PC-3 (cell line): ENCODE data around the gene USH2A. TPM values are rescaled to one million over a fixed set of nuclear protein-coding genes. Genes with fewer than 3 reads are reported as not detected.

Experiments
- ATAC-seq: fragments of 200-7000 bp; cut with Tn5 transposase; 2 replicates; pipeline ENCODE4 v1.9.1; 2020; ENCODE audit warnings: mild to moderate bottlenecking, moderate library complexity
- BruUV-seq: library from RNA; stranded (reverse); fragments of 400-500 nt; replicated peaks from 2 replicates; lab custom pipeline; 2021; lab: Mats Ljungman, UMichigan
- CTCF ChIA-PET: fragments of 300-600 bp; sonication (Branson Sonifier 250); formaldehyde crosslinking; loops from one replicate; lab custom pipeline; 2022; ENCODE audit warnings: antibody characterized with exemption; lab: Charles Lee
- POLR2A ChIA-PET: fragments of 300-600 bp; sonication (Branson Sonifier 250); formaldehyde crosslinking; loops from one replicate; lab custom pipeline; 2022; ENCODE audit warnings: antibody characterized with exemption; ENCODE audit not compliant: unreplicated experiment; lab: Charles Lee
- DNase-seq: peaks from one replicate; pipeline ENCODE4 v3.0.0-alpha.2; 2015
- H2AFZ ChIP-seq: fragments of 300-600 bp; sonication (generic); 2 replicates; pipeline ENCODE4 v1.6.0; 2016; ENCODE audit warnings: antibody characterized with exemption, low read length
- H3F3A ChIP-seq: fragments of 300-600 bp; sonication (generic); one replicate; pipeline ENCODE4 v1.6.0; 2017; ENCODE audit warnings: antibody characterized with exemption, low read length, control low read depth, mild to moderate bottlenecking; ENCODE audit not compliant: unreplicated experiment
- H3K27ac ChIP-seq: fragments of 300-600 bp; sonication (generic); 2 replicates; pipeline ENCODE4 v1.5.1; 2016; ENCODE audit warnings: mild to moderate bottlenecking, low read length
- H3K27me3 ChIP-seq: fragments of 300-600 bp; sonication (generic); 2 replicates; pipeline ENCODE4 v1.6.1; 2016; ENCODE audit warnings: low read length, mixed read lengths
- H3K36me3 ChIP-seq: fragments of 300-600 bp; sonication (generic); 2 replicates; pipeline ENCODE4 v1.6.1; 2016; ENCODE audit warnings: low read depth, mixed run types, low read length, mixed read lengths
- H3K4me1 ChIP-seq: fragments of 300-600 bp; sonication (generic); 2 replicates; pipeline ENCODE4 v1.5.1; 2016; ENCODE audit warnings: low read length; ENCODE audit not compliant: insufficient read depth
- H3K4me2 ChIP-seq: fragments of 300-600 bp; sonication (generic); 2 replicates; pipeline ENCODE4 v1.6.0; 2016; ENCODE audit warnings: low read length
- H3K4me3 ChIP-seq: fragments of 300-600 bp; sonication (generic); 2 replicates; pipeline ENCODE4 v1.5.1; 2016; ENCODE audit warnings: mild to moderate bottlenecking, low read length, mixed read lengths
- H3K79me2 ChIP-seq: fragments of 300-600 bp; sonication (generic); 2 replicates; pipeline ENCODE4 v1.6.1; 2017; ENCODE audit warnings: low read length, mixed read lengths
- H3K9ac ChIP-seq: fragments of 300-600 bp; sonication (generic); 2 replicates; pipeline ENCODE4 v1.6.0; 2016; ENCODE audit warnings: mild to moderate bottlenecking, low read length
- H3K9me2 ChIP-seq: fragments of 300-600 bp; sonication (generic); replicated peaks from 2 replicates; pipeline ENCODE4 v1.6.1; 2016; ENCODE audit warnings: mixed run types, low read length, mixed read lengths
- H3K9me3 ChIP-seq: fragments of 300-600 bp; sonication (generic); 2 replicates; pipeline ENCODE4 v1.6.1; 2016; ENCODE audit warnings: low read length, mixed read lengths
- H4K20me1 ChIP-seq: fragments of 300-600 bp; sonication (generic); 2 replicates; pipeline ENCODE4 v1.6.1; 2016; ENCODE audit warnings: low read length, mixed read lengths
- CTCF ChIP-seq: fragments of 300-600 bp; sonication (generic); conservative IDR thresholded peaks from 2 replicates; pipeline ENCODE4 v1.5.1; 2017; ENCODE audit warnings: antibody characterized with exemption, low read depth, mild to moderate bottlenecking, low read length
- EZH2 ChIP-seq: fragments of 300-600 bp; sonication (generic); IDR thresholded peaks from one replicate; pipeline ENCODE4 v1.6.1; 2017; ENCODE audit warnings: antibody characterized with exemption, mild to moderate bottlenecking, low read length; ENCODE audit not compliant: unreplicated experiment
- EZH2phosphoT487 ChIP-seq: fragments of 300-600 bp; sonication (generic); IDR thresholded peaks from 2 replicates; pipeline ENCODE4 v1.6.1; 2018; ENCODE audit warnings: mild to moderate bottlenecking, antibody characterized with exemption, low read length, borderline replicate concordance
- intact Hi-C: fragments of 100-400 bp; cut with micrococcal nuclease; formaldehyde crosslinking; loops from 2 replicates; pipeline ENCODE4 v1.9.0; 2023
- total RNA-seq: library from RNA; depleted of rRNA; stranded (reverse); fragments of >200 nt; gene quantifications from 2 replicates; pipeline ENCODE4 v1.2.3, GENCODE V29; 2014

USH2A gene
- total RNA-seq, 1 experiment from 2014 or later: not detected

GRCh38 chr1:215868500-215868899 is 554.7 kb downstream of the USH2A start:
- POLR2A ChIA-PET: no interaction called here

GRCh38 chr1:215865060-215865459 is 558.2 kb downstream of the USH2A start:
- Histone ChIP-seq H4K20me1 (no peaks in the 10 kb centered on the region), H3K9me3 (no peaks in the 10 kb centered on the region), H3K9me2 (no peaks in the 10 kb centered on the region), H3K36me3 (no peaks in the 10 kb centered on the region), H3K27me3 (peaks cover 61% of the 10 kb centered on the region), H3F3A (no peaks in the 10 kb centered on the region), H3K27ac (no peak overlapping the region), H3K4me2 (no peak overlapping the region), H2AFZ (no peak overlapping the region), H3K4me1 (no peaks in the 10 kb centered on the region), H3K79me2 (no peaks in the 10 kb centered on the region), H3K9ac (no peak overlapping the region), H3K4me3 (no peak overlapping the region)
- DNase-seq: no peak
- CTCF ChIA-PET: no interaction called here
- intact Hi-C loops: no loop called here
- BruUV-seq: no TSS peak
- POLR2A ChIA-PET: no interaction called here
- no peak for ATAC-seq
- TF ChIP-seq EZH2phosphoT487: no peak
- no peak for TF ChIP-seq CTCF
- TF ChIP-seq EZH2: no peak

More at GRCh38 chr1:215868500-215868899, 554.7 kb downstream of the USH2A start:
- Histone ChIP-seq H3K9me3 (no peaks in the 10 kb centered on the region), H3K27ac (no peak overlapping the region), H3K27me3 (peaks cover 81% of the 10 kb centered on the region), H3F3A (no peaks in the 10 kb centered on the region), H3K9ac (no peak overlapping the region), H3K4me2 (no peak overlapping the region), H3K4me1 (no peaks in the 10 kb centered on the region), H3K4me3 (no peak overlapping the region), H3K79me2 (no peaks in the 10 kb centered on the region), H2AFZ (no peak overlapping the region), H4K20me1 (no peaks in the 10 kb centered on the region), H3K36me3 (no peaks in the 10 kb centered on the region), H3K9me2 (no peaks in the 10 kb centered on the region)
- no peak for ATAC-seq
- no peak for DNase-seq
- CTCF ChIA-PET: no interaction called here
- intact Hi-C loops: no loop called here
- BruUV-seq: no TSS peak
- TF ChIP-seq CTCF (no peak), EZH2 (no peak), EZH2phosphoT487 (no peak)

DNA sequence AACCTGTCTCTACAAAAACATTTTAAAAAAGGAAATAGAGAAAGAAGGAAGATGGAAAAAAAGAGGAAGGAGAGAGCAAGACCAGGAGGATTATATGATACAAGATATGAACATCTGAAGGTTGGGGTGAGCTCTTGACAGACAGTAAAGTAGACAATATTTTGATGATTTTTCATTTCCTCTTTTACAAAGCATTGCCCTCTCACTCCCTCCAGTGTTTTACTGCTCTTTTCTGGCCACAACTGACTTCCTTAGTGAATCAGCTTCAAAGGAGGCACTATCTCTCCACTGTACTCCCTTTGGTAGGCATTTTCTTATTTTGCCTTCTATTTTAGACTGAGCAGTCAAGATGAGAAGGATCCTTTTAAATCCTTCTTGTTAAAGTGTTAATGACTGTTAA is 559.5 kb downstream of the USH2A start:
- Histone ChIP-seq H4K20me1 (no peaks in the 10 kb centered on the region), H3K4me2 (no peak overlapping the region), H2AFZ (no peak overlapping the region), H3K27me3 (peaks cover 49% of the 10 kb centered on the region), H3K9ac (no peak overlapping the region), H3K79me2 (no peaks in the 10 kb centered on the region), H3K36me3 (no peaks in the 10 kb centered on the region), H3K4me1 (no peaks in the 10 kb centered on the region), H3K4me3 (no peak overlapping the region), H3K27ac (no peak overlapping the region), H3K9me3 (no peaks in the 10 kb centered on the region), H3F3A (no peaks in the 10 kb centered on the region), H3K9me2 (no peaks in the 10 kb centered on the region)
- BruUV-seq: no TSS peak
- DNase-seq: no peak
- CTCF ChIA-PET: no interaction called here
- no peak for TF ChIP-seq EZH2
- ATAC-seq: peak; percentile 71
- POLR2A ChIA-PET: no interaction called here
- intact Hi-C loops: no loop called here
